HepG2 (cell line): ENCODE results near the gene RSPH9. TPM values are rescaled to one million over a fixed set of nuclear protein-coding genes. Genes with fewer than 3 reads are reported as not detected.
A peak's percentile ranks its signal among the peaks of the same experiment; 100 is the strongest.

ENCODE experiments used
- ATAC-seq: fragments of 200-7000 bp; cut with Tn5 transposase; 3 replicates; pipeline ENCODE4 v1.9.1; 2020; ENCODE audit warnings: mild to moderate bottlenecking, moderate library complexity
- BruUV-seq: library from RNA; stranded (reverse); fragments of 400-500 nt; replicated peaks from 2 replicates; lab custom pipeline; 2021; lab: Mats Ljungman, UMichigan
- CTCF ChIA-PET: fragments of 300-600 bp; formaldehyde crosslinking; extraction: SDS; loops from one replicate; lab custom pipeline; 2021; ENCODE audit warnings: low total read pairs, inconsistent platforms, low intra/inter-chr PET ratio; lab: Yijun Ruan, JAX
- POLR2A ChIA-PET: fragments of 350-600 bp; sonication (Branson Sonifier 250); formaldehyde crosslinking; loops from one replicate; lab custom pipeline; 2020; ENCODE audit warnings: antibody characterized with exemption, inconsistent platforms; lab: Yijun Ruan, JAX
- DNase-seq: peaks from one replicate; pipeline ENCODE4 v3.0.0-alpha.2; 2015; ENCODE audit warnings: low spot score
- FAIRE-seq: peaks from 3 replicates; lab custom pipeline; 2011; peaks lifted over from hg19 to GRCh38; lab: Jason Lieb, UNC
- H2AFZ ChIP-seq: one replicate; pipeline ENCODE4 v1.6.1; 2011; ENCODE audit warnings: low read length, inconsistent platforms
- H3K27ac ChIP-seq: fragments of 300-600 bp; 3 replicates; pipeline ENCODE4 v1.8.0; 2011; ENCODE audit warnings: mixed run types, mild to moderate bottlenecking, mixed read lengths, low read length, inconsistent platforms; ENCODE audit not compliant: insufficient read depth; ENCODE audit errors: extremely low read length
- H3K27me3 ChIP-seq, 2 experiments: fragments of 200-600 bp in 1 of 2; 2 replicates in 1 of 2; 3 replicates in 1 of 2; pipeline versions ENCODE4 v1.6.0 to v1.8.0; 2011; ENCODE audit warnings: low read length in 2 of 2, mild to moderate bottlenecking in 2 of 2, moderate library complexity in 2 of 2, inconsistent platforms in 1 of 2; ENCODE audit not compliant: insufficient read depth in 2 of 2, control insufficient read depth in 1 of 2
- H3K36me3 ChIP-seq, 2 experiments: fragments of 200-600 bp in 1 of 2; replicated peaks in 1 of 2; 2 replicates in 1 of 2; 3 replicates in 1 of 2; pipeline versions ENCODE4 v1.5.1 to v1.8.0; 2011; ENCODE audit warnings: low read length in 2 of 2, inconsistent platforms in 1 of 2; ENCODE audit not compliant: insufficient read depth in 2 of 2, control insufficient read depth in 1 of 2
- H3K4me1 ChIP-seq: 2 replicates; pipeline ENCODE4 v1.5.1; 2012; ENCODE audit warnings: low read length, inconsistent platforms; ENCODE audit not compliant: insufficient read depth
- H3K4me2 ChIP-seq: 2 replicates; pipeline ENCODE4 v1.6.0; 2011; ENCODE audit warnings: low read depth, low read length, inconsistent platforms
- H3K4me3 ChIP-seq, 3 experiments: fragments of 200-600 bp in 1 of 3; sonication (generic), shearing (Covaris generic) in 1 of 3; replicated peaks in 1 of 3; 2 replicates each; pipeline ENCODE4 v1.5.1; 2011 to 2016; ENCODE audit warnings: low read length in 3 of 3, inconsistent platforms in 2 of 3, low read depth in 2 of 3, mild to moderate bottlenecking in 2 of 3, control low read depth in 1 of 3, mixed read lengths in 1 of 3; ENCODE audit not compliant: insufficient read depth in 1 of 3
- H3K79me2 ChIP-seq: one replicate; pipeline ENCODE4 v1.6.1; 2011; ENCODE audit warnings: low read length, inconsistent platforms; ENCODE audit not compliant: insufficient read depth
- H3K9ac ChIP-seq: 2 replicates; pipeline ENCODE4 v1.6.0; 2011; ENCODE audit warnings: mild to moderate bottlenecking, low read depth, low read length, inconsistent platforms; ENCODE audit not compliant: insufficient read depth
- H3K9me3 ChIP-seq: 2 replicates; pipeline ENCODE4 v1.5.1; 2012; ENCODE audit warnings: mild to moderate bottlenecking, low read length
- H4K20me1 ChIP-seq: 2 replicates; pipeline ENCODE4 v1.6.0; 2011; ENCODE audit warnings: inconsistent platforms, mild to moderate bottlenecking, low read length, moderate library complexity; ENCODE audit not compliant: insufficient read depth
- BORCS8-MEF2B ChIP-seq: sonication (generic); formaldehyde crosslinking; IDR thresholded peaks from 2 replicates; pipeline ENCODE4 v1.8.0; 2022; ENCODE audit warnings: mild to moderate bottlenecking, missing genetic modification reagents
- HNRNPH1 ChIP-seq: fragments of 200-400 bp; formaldehyde crosslinking; optimal IDR thresholded peaks from 2 replicates; pipeline ENCODE3; 2017; ENCODE audit warnings: mild to moderate bottlenecking, low read depth, low read length
- MIER3 ChIP-seq: IDR thresholded peaks from 2 replicates; pipeline ENCODE4 v1.6.1; 2016; ENCODE audit warnings: missing compliant biosample characterization, borderline replicate concordance
- MTA1 ChIP-seq: sonication (generic); formaldehyde crosslinking; IDR thresholded peaks from 2 replicates; pipeline ENCODE4 v1.4.0; 2020; ENCODE audit warnings: missing genetic modification reagents, mild to moderate bottlenecking, borderline replicate concordance
- NCOA1 ChIP-seq: sonication (generic); formaldehyde crosslinking; IDR thresholded peaks from 2 replicates; pipeline ENCODE4 v1.9.0; 2021; ENCODE audit warnings: missing genetic modification reagents
- POLR2G ChIP-seq: fragments of 200-400 bp; formaldehyde crosslinking; IDR thresholded peaks from 2 replicates; pipeline ENCODE4 v1.6.1; 2018; ENCODE audit warnings: mild to moderate bottlenecking, low read depth, low read length, moderate library complexity
- PRDM15 ChIP-seq: sonication (generic); formaldehyde crosslinking; IDR thresholded peaks from 2 replicates; pipeline ENCODE4 v1.4.0; 2020; ENCODE audit warnings: missing genetic modification reagents
- ZNF24 ChIP-seq: fragments of 450-650 bp; IDR thresholded peaks from 2 replicates; pipeline ENCODE4 v1.6.1; 2017; ENCODE audit warnings: antibody characterized with exemption, mild to moderate bottlenecking
- WGBS: methylation state at CpG from one replicate; pipeline ENCODE4 v1.1.6; 2017; ENCODE audit warnings: low lambda C conversion rate; 5-methylcytosine and 5-hydroxymethylcytosine counted together
- in situ Hi-C: cut with HindIII; loops from 2 replicates; pipeline ENCODE4 v1.10.0; 2017; ENCODE audit warnings: low pct_unique_long_range_greater_than_20kb; ENCODE audit not compliant: extremely low pct_ligation_motif_present
- intact Hi-C: fragments of 100-400 bp; cut with micrococcal nuclease; formaldehyde crosslinking; loops from one replicate; pipeline ENCODE4 v1.10.0; 2022; ENCODE audit not compliant: unreplicated experiment
- polyA plus RNA-seq, 8 experiments: library from polyadenylated mRNA; depleted of rRNA in 3 of 8; stranded (reverse) in 7 of 8; unstranded in 1 of 8; fragments of >200 nt; fragmentation: Illumina TruSeq in 4 of 8; extraction: Trizol in 4 of 8; gene quantifications; 2 replicates each; pipeline versions ENCODE4 v1.2.1 to v1.2.3, GENCODE V29; 2011 to 2016; ENCODE audit warnings: low read depth in 4 of 8, missing spikeins in 1 of 8, mixed read lengths in 1 of 8; ENCODE audit not compliant: insufficient read depth in 1 of 8
- total RNA-seq, 5 experiments: library from RNA; depleted of rRNA; stranded (reverse); fragments of >200 nt; fragmentation: Illumina TruSeq; extraction: Trizol; gene quantifications; 2 replicates each; pipeline ENCODE4 v1.2.3, GENCODE V29; 2016; ENCODE audit warnings: low read depth in 1 of 5
- TF ChIP-seq, protein P1 (sequence below): sonication (generic); formaldehyde crosslinking; IDR thresholded peaks from 2 replicates; pipeline ENCODE4 v1.4.0; 2020; ENCODE audit warnings: missing genetic modification reagents, mild to moderate bottlenecking, borderline replicate concordance
- TF ChIP-seq, protein P2 (sequence below): sonication (generic); formaldehyde crosslinking; IDR thresholded peaks from 2 replicates; pipeline ENCODE4 v1.5.0; 2020; ENCODE audit warnings: missing genetic modification reagents

RSPH9 gene
- total and polyA plus RNA-seq, 2 of the 13 experiments (the other 11 are each of a cell fraction or from before 2014, with no cell fraction given): 0.04 TPM; not detected in 1

DNA sequence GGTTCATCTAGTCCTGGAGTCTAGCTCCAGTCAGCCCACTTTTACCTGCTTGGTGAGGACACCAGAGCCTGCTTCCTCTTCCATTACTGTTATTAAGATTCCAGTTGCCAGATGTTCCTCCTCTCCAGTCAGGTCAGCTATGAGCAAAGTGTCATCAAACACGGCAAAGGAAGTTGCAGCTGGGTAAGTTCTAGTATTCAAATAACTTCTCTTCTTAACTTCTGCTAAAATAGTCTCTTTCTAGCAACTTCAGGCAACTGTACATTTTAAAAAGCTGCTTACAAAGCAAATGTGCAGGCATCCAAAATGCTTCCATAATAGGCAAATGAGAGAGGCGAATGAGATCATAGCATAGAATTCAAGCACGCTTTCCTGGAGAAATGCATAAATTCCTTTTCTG lies 61.2 kb downstream of the RSPH9 start:
- in situ Hi-C loops: no loop called here
- H3K27me3 ChIP-seq: peaks cover 0 to 14% of the 10 kb centered on the region in 2 experiments; a peak in 3 of 5 replicates
- 59% methylated on average over 3 of the region's 3 CpGs for WGBS
- H3K36me3 ChIP-seq: no peaks in the 10 kb centered on the region
- H3K9ac ChIP-seq: no peak overlapping the region
- H3K79me2 ChIP-seq: no peaks in the 10 kb centered on the region
- intact Hi-C loops: no loop called here
- TF ChIP-seq, protein P1, sequence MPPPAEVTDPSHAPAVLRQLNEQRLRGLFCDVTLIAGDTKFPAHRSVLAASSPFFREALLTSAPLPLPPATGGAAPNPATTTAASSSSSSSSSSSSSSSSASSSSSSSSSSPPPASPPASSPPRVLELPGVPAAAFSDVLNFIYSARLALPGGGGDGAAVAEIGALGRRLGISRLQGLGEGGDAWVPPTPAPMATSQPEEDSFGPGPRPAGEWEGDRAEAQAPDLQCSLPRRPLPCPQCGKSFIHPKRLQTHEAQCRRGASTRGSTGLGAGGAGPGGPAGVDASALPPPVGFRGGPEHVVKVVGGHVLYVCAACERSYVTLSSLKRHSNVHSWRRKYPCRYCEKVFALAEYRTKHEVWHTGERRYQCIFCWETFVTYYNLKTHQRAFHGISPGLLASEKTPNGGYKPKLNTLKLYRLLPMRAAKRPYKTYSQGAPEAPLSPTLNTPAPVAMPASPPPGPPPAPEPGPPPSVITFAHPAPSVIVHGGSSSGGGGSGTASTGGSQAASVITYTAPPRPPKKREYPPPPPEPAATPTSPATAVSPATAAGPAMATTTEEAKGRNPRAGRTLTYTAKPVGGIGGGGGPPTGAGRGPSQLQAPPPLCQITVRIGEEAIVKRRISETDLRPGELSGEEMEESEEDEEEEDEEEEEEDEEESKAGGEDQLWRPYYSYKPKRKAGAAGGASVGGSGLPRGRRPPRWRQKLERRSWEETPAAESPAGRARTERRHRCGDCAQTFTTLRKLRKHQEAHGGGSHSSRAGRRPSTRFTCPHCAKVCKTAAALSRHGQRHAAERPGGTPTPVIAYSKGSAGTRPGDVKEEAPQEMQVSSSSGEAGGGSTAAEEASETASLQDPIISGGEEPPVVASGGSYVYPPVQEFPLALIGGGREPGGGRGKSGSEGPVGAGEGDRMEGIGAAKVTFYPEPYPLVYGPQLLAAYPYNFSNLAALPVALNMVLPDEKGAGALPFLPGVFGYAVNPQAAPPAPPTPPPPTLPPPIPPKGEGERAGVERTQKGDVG (CRISPR knock-in tag): no peak
- TF ChIP-seq HNRNPH1 (no peak), PRDM15 (CRISPR knock-in tag) (peak; percentile 94), NCOA1 (CRISPR knock-in tag) (0 out of 2 replicates have a peak, but pooled peaks have one; percentile 10), ZNF24 (no peak), MIER3 (CRISPR knock-in tag) (no peak), POLR2G (no peak), BORCS8-MEF2B (no peak), MTA1 (CRISPR knock-in tag) (no peak)
- TF ChIP-seq, protein P2, sequence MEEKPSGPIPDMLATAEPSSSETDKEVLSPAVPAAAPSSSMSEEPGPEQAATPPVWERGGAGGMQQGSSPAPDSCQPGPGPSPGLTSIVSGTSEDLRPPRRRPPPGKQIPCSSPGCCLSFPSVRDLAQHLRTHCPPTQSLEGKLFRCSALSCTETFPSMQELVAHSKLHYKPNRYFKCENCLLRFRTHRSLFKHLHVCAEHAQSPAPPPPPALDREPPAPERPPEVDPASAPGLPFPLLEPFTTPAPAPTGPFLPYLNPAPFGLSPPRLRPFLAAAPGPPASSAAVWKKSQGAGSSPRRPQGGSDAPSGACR (CRISPR knock-in tag): 0 out of 2 replicates have a peak, but pooled peaks have one; percentile 41
- TF ChIP-seq, all 625 proteins: peak for 3
- Histone ChIP-seq H3K4me3 (no peak overlapping the region), H2AFZ (no peak overlapping the region), H3K4me1 (peaks cover 91% of the 10 kb centered on the region), H4K20me1 (no peaks in the 10 kb centered on the region), H3K4me2 (no peak overlapping the region; the same call in 1 of the 2 replicates), H3K9me3 (no peaks in the 10 kb centered on the region), H3K27ac (no peak overlapping the region)
- CTCF ChIA-PET: no interaction called here
- ATAC-seq (no peak), DNase-seq (no peak), FAIRE-seq (peak; percentile 42)
- BruUV-seq: no TSS peak
- POLR2A ChIA-PET: interaction anchor here (0.7 to 2.3 kb wide), 6 partner anchors 36 to 594 kb away, joined by 3 to 11 read pairs (median 3); partner anchors contain the start of gene VEGFA
